Activated naive CD8-positive, alpha-beta T cell treated with anti-CD3 and anti-CD28 coated beads for 36 hours (primary cell): ENCODE results near the gene IFITM2. TPM values are rescaled to one million over a fixed set of nuclear protein-coding genes. Genes with fewer than 3 reads are reported as not detected.
A peak's percentile ranks its signal among the peaks of the same experiment; 100 is the strongest.
"Not testable (repeated sequence)": the region's sequence is repeated elsewhere in the genome, so short reads cannot be mapped to it uniquely, and the experiment has no call there.

Experiments
- DNase-seq: peaks from one replicate; pipeline ENCODE4 v3.0.0; 2021
- H3K27ac Mint-ChIP-seq: one replicate; pipeline ENCODE4 v1.8.0; 2022; ENCODE audit warnings: mild to moderate bottlenecking, moderate library complexity, mixed read lengths
- H3K27me3 Mint-ChIP-seq: one replicate; pipeline ENCODE4 v1.8.0; 2022; ENCODE audit warnings: mild to moderate bottlenecking, mixed read lengths
- H3K36me3 Mint-ChIP-seq: one replicate; pipeline ENCODE4 v1.8.0; 2021; ENCODE audit warnings: mild to moderate bottlenecking, mixed read lengths
- H3K4me1 Mint-ChIP-seq: one replicate; pipeline ENCODE4 v1.8.0; 2021; ENCODE audit warnings: mixed read lengths
- H3K4me3 Mint-ChIP-seq: one replicate; pipeline ENCODE4 v1.8.0; 2022; ENCODE audit warnings: mild to moderate bottlenecking, moderate library complexity, mixed read lengths
- H3K9me3 Mint-ChIP-seq: one replicate; pipeline ENCODE4 v1.8.0; 2022; ENCODE audit warnings: mixed read lengths
- total RNA-seq, 2 experiments: library from RNA; stranded (reverse); gene quantifications; one replicate each; pipeline ENCODE4 v1.2.3, GENCODE V29; 2021

IFITM2 gene
- total RNA-seq, 2 experiments from 2014 or later = 474 to 496 TPM

- not testable (repeated sequence) for H3K9me3 Mint-ChIP-seq, H3K27me3 Mint-ChIP-seq
- Mint-ChIP-seq H3K36me3 (peaks cover 24% of the 10 kb centered on the region), H3K4me3 (peak overlapping the region; percentile 86), H3K4me1 (peaks cover 25% of the 10 kb centered on the region), H3K27ac (peak overlapping the region; percentile 95)
- peak; percentile 48 for DNase-seq
Observed at GRCh38 chr11:308740-309665, 1.4 kb downstream of the IFITM2 start.

- peak overlapping the region; percentile 95 for H3K27ac Mint-ChIP-seq
- peak overlapping the region; percentile 86 for H3K4me3 Mint-ChIP-seq
- H3K9me3 Mint-ChIP-seq, H3K27me3 Mint-ChIP-seq, DNase-seq: not testable (repeated sequence)
- H3K4me1 Mint-ChIP-seq = peaks cover 25% of the 10 kb centered on the region
- H3K36me3 Mint-ChIP-seq = peaks cover 35% of the 10 kb centered on the region
Observed at GRCh38 chr11:309979-310572, 2.5 kb downstream of the IFITM2 start.

DNA sequence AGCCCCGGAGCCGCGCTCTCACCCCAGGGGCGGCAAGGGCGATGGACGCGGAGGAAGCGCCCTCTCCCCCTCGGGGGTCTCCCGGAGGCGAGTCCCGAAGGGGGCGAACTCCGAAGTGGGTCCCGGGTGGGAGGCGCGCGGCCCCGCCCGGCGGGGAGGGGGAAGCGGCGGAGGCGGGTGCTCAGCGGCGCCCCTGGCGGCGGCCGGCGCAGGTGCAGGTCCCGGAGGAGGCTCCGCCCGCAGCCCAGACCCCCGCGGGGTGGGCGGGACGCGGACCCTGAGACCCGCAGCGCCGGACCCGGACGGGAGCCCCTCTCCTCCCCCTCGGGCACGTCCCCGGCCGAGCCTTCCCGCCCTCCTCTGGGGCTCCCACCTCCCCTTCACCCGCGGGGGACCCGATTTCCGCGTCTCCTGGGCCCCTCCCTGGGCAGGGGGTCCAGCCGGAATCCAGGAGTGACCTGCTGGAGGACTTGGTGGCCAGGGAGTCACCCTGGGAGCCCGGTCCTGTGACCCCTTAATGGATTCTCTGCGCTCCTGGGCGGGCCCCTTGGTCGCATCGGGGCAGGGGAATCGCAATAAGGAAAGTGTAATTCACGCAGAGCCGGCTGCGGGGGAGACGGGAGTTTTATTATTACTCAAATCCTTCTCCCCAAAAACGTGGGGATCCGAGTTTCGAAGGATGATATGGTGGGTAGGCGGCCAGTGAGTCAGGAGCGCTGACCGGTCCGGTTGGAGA is 3.6 kb downstream of the IFITM2 start:
- not testable (repeated sequence) for H3K27me3 Mint-ChIP-seq, H3K9me3 Mint-ChIP-seq
- DNase-seq = peak; percentile 53
- Mint-ChIP-seq H3K36me3 (peaks cover 39% of the 10 kb centered on the region), H3K27ac (peak overlapping the region; percentile 96), H3K4me1 (peaks cover 19% of the 10 kb centered on the region), H3K4me3 (peak overlapping the region; percentile 86)

DNA sequence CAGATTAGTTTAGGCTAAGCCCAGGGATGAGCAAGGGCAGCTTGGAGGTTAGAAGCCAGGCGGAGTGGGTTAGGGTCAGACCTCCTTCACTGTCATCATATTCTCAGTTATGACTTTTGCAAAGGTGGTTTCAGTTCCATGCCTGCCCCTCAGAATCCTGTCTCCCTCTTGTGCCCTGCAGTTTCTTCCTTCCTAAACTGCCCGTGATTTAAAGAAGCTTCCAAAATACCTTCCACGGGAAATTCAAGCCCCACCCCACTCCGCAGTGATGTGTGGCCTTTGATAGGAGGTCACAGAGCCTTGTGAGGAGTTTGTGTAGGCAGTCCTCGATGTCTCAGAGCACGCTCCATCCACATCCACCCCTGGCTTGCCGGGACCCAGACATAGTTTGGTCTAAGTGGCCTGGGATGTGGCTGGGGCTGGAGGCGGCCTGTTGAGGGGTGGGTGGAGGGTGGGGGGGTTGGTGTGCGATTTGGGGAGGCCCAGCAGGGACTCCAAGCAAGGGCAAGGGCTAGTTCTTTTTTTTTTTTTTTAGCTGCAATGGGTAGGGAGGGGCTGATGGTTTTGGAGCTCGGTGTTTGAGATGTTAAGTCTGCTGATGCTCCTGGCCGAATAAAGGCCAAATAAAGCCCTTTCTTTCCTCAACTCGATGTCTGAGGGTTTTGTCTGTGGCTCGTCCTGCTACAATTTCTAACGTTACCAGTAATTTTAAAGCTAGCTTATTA is 4.6 kb downstream of the IFITM2 start:
- no peaks in the 10 kb centered on the region for H3K9me3 Mint-ChIP-seq
- H3K27me3 Mint-ChIP-seq = peaks cover 6% of the 10 kb centered on the region
- peak overlapping the region; percentile 86 for H3K4me3 Mint-ChIP-seq
- peaks cover 50% of the 10 kb centered on the region for H3K36me3 Mint-ChIP-seq
- H3K27ac Mint-ChIP-seq = peak overlapping the region; percentile 96
- peaks cover 25% of the 10 kb centered on the region for H3K4me1 Mint-ChIP-seq
- DNase-seq = no peak

GRCh38 chr11:313304-313786 is 5.7 kb downstream of the IFITM2 start:
- peak overlapping the region; percentile 96 for H3K27ac Mint-ChIP-seq
- H3K36me3 Mint-ChIP-seq = peaks cover 54% of the 10 kb centered on the region
- H3K4me1 Mint-ChIP-seq = peaks cover 28% of the 10 kb centered on the region
- H3K27me3 Mint-ChIP-seq = peaks cover 6% of the 10 kb centered on the region
- DNase-seq = no peak
- H3K4me3 Mint-ChIP-seq = peak overlapping the region; percentile 86
- H3K9me3 Mint-ChIP-seq = no peaks in the 10 kb centered on the region

DNA sequence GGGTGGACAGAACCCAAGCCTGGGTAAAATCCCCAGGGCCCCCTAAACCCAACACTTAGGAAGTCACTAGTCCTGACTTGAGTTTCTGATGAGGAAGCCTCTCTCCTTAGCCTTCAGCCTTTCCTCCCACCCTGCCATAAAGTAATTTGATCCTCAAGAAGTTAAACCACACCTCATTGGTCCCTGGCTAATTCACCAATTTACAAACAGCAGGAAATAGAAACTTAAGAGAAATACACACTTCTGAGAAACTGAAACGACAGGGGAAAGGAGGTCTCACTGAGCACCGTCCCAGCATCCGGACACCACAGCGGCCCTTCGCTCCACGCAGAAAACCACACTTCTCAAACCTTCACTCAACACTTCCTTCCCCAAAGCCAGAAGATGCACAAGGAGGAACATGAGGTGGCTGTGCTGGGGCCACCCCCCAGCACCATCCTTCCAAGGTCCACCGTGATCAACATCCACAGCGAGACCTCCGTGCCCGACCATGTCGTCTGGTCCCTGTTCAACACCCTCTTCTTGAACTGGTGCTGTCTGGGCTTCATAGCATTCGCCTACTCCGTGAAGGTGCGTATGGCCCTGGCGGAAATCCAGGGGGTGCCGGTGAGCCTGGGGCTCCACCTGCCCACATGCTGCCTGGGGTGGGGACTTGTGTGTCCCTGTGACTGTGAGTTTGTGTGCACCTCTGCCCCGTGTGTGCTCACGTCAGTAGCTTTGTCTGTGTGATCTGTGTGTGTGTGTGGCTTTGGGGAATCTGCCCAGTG is 6.4 kb downstream of the IFITM2 start, which contains the start of gene IFITM1:
Gene IFITM1 (plus strand): TSS at position 254 of the 767 bp plus-strand sequence. CDS start 131 bp downstream, at position 385.
- DNase-seq = peak; percentile 67
- Mint-ChIP-seq H3K4me1 (peaks cover 28% of the 10 kb centered on the region), H3K36me3 (peaks cover 48% of the 10 kb centered on the region), H3K9me3 (no peaks in the 10 kb centered on the region), H3K4me3 (peak within 1 kb of the TSS; percentile 86), H3K27me3 (peaks cover 6% of the 10 kb centered on the region), H3K27ac (peak within 1 kb of the TSS; percentile 96)

GRCh38 chr11:314554-314875 is 6.9 kb downstream of the IFITM2 start:
- H3K36me3 Mint-ChIP-seq = peaks cover 46% of the 10 kb centered on the region
- H3K9me3 Mint-ChIP-seq, H3K27me3 Mint-ChIP-seq, DNase-seq: not testable (repeated sequence)
- peak overlapping the region; percentile 86 for H3K4me3 Mint-ChIP-seq
- H3K4me1 Mint-ChIP-seq = peaks cover 28% of the 10 kb centered on the region
- peak overlapping the region; percentile 96 for H3K27ac Mint-ChIP-seq

DNA sequence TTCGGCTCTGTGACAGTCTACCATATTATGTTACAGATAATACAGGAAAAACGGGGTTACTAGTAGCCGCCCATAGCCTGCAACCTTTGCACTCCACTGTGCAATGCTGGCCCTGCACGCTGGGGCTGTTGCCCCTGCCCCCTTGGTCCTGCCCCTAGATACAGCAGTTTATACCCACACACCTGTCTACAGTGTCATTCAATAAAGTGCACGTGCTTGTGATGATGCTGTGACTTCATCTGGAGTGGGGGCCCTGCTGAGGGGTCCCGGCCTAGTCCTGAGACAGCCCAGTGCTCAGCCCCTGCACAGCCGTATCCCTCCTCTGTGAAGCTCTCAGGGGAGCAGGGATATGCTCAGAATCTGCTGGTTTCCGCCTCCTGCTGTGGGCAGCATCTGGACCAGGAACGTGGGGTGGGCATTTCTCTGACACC is 7.5 kb downstream of the IFITM2 start:
- peaks cover 6% of the 10 kb centered on the region for H3K27me3 Mint-ChIP-seq
- no peaks in the 10 kb centered on the region for H3K9me3 Mint-ChIP-seq
- H3K4me1 Mint-ChIP-seq = peaks cover 30% of the 10 kb centered on the region
- peak overlapping the region; percentile 96 for H3K27ac Mint-ChIP-seq
- peaks cover 46% of the 10 kb centered on the region for H3K36me3 Mint-ChIP-seq
- peak overlapping the region; percentile 86 for H3K4me3 Mint-ChIP-seq
- no peak for DNase-seq

DNA sequence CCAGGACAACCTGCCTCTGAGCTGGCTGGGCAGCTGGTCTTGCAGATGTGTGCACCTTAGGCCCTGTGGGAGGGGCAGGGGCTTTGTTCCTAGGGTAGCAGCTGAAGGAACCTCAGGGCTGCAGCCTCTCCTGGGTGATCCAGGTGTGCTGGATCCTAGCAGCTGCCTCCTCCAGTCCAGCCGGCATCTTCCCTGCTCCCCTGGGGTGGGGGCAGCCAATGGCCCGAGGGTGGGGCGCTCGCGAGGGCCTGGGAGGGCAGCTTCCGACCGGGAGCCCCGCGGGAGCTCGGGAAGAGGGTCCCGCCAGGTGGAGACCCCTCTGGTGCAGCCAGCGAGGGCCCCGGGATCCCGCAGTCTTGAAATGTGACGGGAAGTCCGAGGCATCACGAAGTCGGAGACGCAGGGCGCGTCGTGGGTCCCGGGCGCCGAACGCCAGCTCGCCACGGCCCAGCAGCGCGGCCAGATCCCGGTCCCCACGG is 7.9 kb downstream of the IFITM2 start:
- no peak for DNase-seq
- Mint-ChIP-seq H3K9me3 (no peaks in the 10 kb centered on the region), H3K27me3 (peaks cover 6% of the 10 kb centered on the region), H3K4me1 (peaks cover 34% of the 10 kb centered on the region), H3K36me3 (peaks cover 51% of the 10 kb centered on the region), H3K4me3 (peak overlapping the region; percentile 86), H3K27ac (peak overlapping the region; percentile 96)

DNA sequence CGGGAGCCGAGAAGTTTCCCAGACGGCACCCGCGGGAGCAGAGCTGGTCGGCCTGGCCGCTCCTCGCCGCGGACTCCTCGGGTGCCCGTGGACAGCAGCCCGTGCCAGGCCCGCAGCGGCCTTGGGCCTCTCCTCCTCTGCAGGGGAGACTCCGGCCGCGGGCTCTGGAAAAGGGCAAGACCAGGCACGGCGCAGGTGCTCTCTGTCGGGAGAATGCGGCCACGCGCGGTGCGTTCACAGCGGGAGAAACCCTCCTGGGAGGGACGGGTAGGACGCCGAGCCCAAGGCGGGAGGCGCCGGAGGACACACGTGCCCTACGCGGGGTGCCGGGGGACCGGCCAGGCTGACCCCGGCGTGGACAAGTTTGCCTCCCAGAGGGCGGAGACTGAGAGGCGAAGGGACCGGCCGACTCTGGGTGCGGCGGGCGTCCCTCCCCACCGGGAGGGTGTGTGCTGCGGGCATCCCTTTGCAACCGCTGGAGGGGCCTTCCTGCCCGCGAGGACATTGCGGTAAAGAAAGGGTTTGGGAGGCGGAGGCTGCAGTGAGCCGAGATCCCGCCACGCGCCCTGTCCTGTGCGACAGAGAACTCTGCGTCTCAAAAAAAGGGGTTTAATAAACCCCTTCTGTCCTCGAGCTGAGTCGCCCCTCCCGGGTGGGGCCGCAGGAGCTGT is 8.6 kb downstream of the IFITM2 start:
- H3K36me3 Mint-ChIP-seq = peaks cover 53% of the 10 kb centered on the region
- peaks cover 6% of the 10 kb centered on the region for H3K27me3 Mint-ChIP-seq
- DNase-seq = no peak
- H3K4me1 Mint-ChIP-seq = peaks cover 35% of the 10 kb centered on the region
- H3K4me3 Mint-ChIP-seq = peak overlapping the region; percentile 92
- no peaks in the 10 kb centered on the region for H3K9me3 Mint-ChIP-seq
- peak overlapping the region; percentile 97 for H3K27ac Mint-ChIP-seq

- Mint-ChIP-seq H3K27ac (peak overlapping the region; percentile 97), H3K4me1 (peaks cover 33% of the 10 kb centered on the region), H3K27me3 (peaks cover 6% of the 10 kb centered on the region), H3K9me3 (no peaks in the 10 kb centered on the region), H3K4me3 (peak overlapping the region; percentile 92), H3K36me3 (peaks cover 53% of the 10 kb centered on the region)
- DNase-seq = no peak
Observed at GRCh38 chr11:316891-317301, 9.3 kb downstream of the IFITM2 start.

DNA sequence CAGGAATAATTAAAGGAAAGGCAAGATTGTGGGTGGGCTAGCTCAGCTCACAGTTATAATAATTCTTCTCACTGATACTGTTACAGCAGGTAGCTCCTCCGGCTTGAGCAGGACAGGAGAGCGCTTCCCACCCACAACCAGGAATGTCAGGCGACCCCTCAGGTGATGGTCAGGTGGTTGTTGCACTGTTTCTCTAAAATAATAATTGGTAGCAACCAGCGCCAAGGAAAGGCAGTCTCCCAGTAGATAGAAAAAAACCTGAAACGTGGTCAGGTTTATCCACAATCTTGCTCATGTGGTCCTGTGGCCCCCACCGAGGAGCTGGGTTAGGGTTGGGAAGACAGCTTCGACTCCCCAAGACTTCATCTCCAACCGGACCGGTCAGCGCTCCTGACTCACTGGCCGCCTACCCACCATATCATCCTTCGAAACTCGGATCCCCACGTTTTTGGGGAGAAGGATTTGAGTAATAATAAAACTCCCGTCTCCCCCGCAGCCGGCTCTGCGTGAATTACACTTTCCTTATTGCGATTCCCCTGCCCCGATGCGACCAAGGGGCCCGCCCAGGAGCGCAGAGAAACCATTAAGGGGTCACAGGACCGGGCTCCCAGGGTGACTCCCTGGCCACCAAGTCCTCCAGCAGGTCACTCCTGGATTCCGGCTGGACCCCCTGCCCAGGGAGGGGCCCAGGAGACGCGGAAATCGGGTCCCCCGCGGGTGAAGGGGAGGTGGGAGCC is 10.2 kb downstream of the IFITM2 start:
- not testable (repeated sequence) for DNase-seq, H3K9me3 Mint-ChIP-seq, H3K27me3 Mint-ChIP-seq
- Mint-ChIP-seq H3K27ac (peak overlapping the region; percentile 97), H3K4me1 (peaks cover 30% of the 10 kb centered on the region), H3K36me3 (peaks cover 53% of the 10 kb centered on the region), H3K4me3 (peak overlapping the region; percentile 92)
